Effector memory CD4-positive, alpha-beta T cell (primary cell): ENCODE data around the gene FBXO34.

Experiments
- DNase-seq, 3 donors: peaks; one replicate each; pipeline ENCODE4 v3.0.0-alpha.2; 2020
- H3K27ac ChIP-seq: 2 replicates; pipeline ENCODE4 v1.7.0; 2013; ENCODE audit warnings: mild to moderate bottlenecking, low read length, moderate library complexity; ENCODE audit not compliant: insufficient read depth, poor library complexity, severe bottlenecking
- H3K27me3 ChIP-seq: replicated peaks from 2 replicates; pipeline ENCODE4 v1.7.0; 2013; ENCODE audit warnings: mild to moderate bottlenecking, low read length; ENCODE audit not compliant: insufficient read depth, control insufficient read depth, poor library complexity, severe bottlenecking
- H3K36me3 ChIP-seq: 2 replicates; pipeline ENCODE4 v1.7.0; 2013; ENCODE audit warnings: mild to moderate bottlenecking, low read length, moderate library complexity; ENCODE audit not compliant: control insufficient read depth, insufficient read depth
- H3K4me1 ChIP-seq: 2 replicates; pipeline ENCODE4 v1.7.0; 2013; ENCODE audit warnings: low read length, mild to moderate bottlenecking; ENCODE audit not compliant: control insufficient read depth, insufficient read depth, poor library complexity, severe bottlenecking
- H3K4me3 ChIP-seq: 2 replicates; pipeline ENCODE4 v1.7.0; 2013; ENCODE audit warnings: low read length, low read depth, mild to moderate bottlenecking; ENCODE audit not compliant: insufficient read depth, poor library complexity, severe bottlenecking
- H3K9me3 ChIP-seq: 2 replicates; pipeline ENCODE4 v1.7.0; 2013; ENCODE audit warnings: mild to moderate bottlenecking, low read length, moderate library complexity; ENCODE audit not compliant: control insufficient read depth

The FBXO34 gene

GRCh38 chr14:55271572-55272298, 514 bp downstream of the FBXO34 start:
- Histone ChIP-seq H3K4me3 (peak overlapping the region; percentile 96), H3K4me1 (peaks cover 8% of the 10 kb centered on the region), H3K27me3 (no peaks in the 10 kb centered on the region), H3K36me3 (no peaks in the 10 kb centered on the region), H3K27ac (peak overlapping the region; percentile 83), H3K9me3 (no peaks in the 10 kb centered on the region)
- DNase-seq = peak; percentile 39 to 60 (median 41)

DNA sequence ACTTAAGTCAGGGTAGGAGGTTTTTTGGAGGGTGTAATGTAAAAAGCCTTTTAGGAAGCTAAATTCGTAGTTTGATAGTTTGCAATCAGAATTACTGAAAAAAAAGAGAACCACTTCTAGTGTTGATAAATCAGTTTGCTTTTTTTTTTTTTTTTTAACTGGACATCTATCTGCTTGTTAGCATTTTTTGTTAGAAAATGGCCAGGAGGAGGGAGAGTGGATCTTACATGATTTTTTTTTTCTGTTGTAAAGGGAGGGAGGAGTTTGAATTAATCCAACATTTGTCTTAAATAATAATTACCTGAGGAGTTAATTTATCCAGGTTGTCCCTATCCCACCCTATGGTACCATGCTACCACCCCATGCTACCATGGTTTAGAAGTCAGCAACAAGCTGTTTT, 1.2 kb downstream of the FBXO34 start:
- Histone ChIP-seq H3K4me1 (peaks cover 8% of the 10 kb centered on the region), H3K36me3 (no peaks in the 10 kb centered on the region), H3K4me3 (peak overlapping the region; percentile 96), H3K9me3 (no peaks in the 10 kb centered on the region), H3K27me3 (no peaks in the 10 kb centered on the region), H3K27ac (no peak overlapping the region)
- no peak for DNase-seq

GRCh38 chr14:55272922-55273321, 1.7 kb downstream of the FBXO34 start:
- Histone ChIP-seq H3K27me3 (no peaks in the 10 kb centered on the region), H3K27ac (no peak overlapping the region), H3K36me3 (no peaks in the 10 kb centered on the region), H3K4me3 (peak overlapping the region; percentile 96), H3K4me1 (peaks cover 8% of the 10 kb centered on the region), H3K9me3 (no peaks in the 10 kb centered on the region)
- no peak for DNase-seq

- no peaks in the 10 kb centered on the region for H3K36me3 ChIP-seq
- H3K4me3 ChIP-seq = no peak overlapping the region
- H3K4me1 ChIP-seq = peaks cover 8% of the 10 kb centered on the region
- no peaks in the 10 kb centered on the region for H3K9me3 ChIP-seq
- no peak for DNase-seq
- H3K27ac ChIP-seq = no peak overlapping the region
- no peaks in the 10 kb centered on the region for H3K27me3 ChIP-seq
Observed at GRCh38 chr14:55274146-55274545, 2.9 kb downstream of the FBXO34 start.

DNA sequence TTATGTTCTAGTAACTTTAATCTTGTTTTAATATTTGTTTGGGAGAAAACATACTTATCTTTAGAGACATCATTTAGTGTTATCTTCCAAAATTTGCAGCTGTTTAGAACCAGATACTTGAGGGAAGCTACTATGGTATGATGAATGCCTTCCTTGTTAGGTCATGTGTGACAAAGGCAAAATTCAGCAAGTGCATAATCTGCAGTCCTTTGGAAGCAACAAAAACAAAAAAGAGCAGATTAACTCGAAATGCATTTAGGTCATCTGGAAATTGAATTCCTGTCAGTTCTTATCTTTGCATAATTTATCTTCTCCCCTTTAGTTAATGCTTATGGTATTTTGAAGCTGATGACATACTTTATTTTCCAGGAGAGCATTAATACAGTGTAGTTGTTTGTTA, 3.5 kb downstream of the FBXO34 start:
- H3K9me3 ChIP-seq = no peaks in the 10 kb centered on the region
- no peak overlapping the region for H3K27ac ChIP-seq
- H3K36me3 ChIP-seq = no peaks in the 10 kb centered on the region
- no peak for DNase-seq
- no peak overlapping the region for H3K4me3 ChIP-seq
- H3K4me1 ChIP-seq = peaks cover 8% of the 10 kb centered on the region
- H3K27me3 ChIP-seq = no peaks in the 10 kb centered on the region

DNA sequence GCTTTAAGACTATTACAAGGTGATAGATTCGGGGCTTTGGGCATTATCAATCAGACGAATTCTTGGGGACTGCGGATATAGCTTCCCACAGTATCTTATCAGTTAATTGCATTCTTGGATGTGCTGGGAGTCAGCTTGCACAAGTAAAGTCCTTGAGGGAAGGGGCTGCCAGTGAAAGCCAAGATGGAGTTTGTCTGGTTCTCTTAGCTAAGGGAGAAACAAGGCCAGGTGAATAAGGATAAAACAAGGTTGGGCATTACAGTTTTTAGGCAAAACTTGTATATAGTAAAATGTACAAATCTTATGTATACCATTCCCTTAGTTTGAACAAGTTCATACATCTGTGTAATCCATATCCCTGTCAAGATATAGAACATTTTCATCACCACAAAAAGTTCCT, 5.5 kb downstream of the FBXO34 start:
- DNase-seq = no peak
- Histone ChIP-seq H3K4me1 (peaks cover 8% of the 10 kb centered on the region), H3K27ac (no peak overlapping the region), H3K4me3 (no peak overlapping the region), H3K9me3 (no peaks in the 10 kb centered on the region), H3K36me3 (no peaks in the 10 kb centered on the region), H3K27me3 (no peaks in the 10 kb centered on the region)

GRCh38 chr14:55277972-55278740, 6.9 kb downstream of the FBXO34 start:
- no peaks in the 10 kb centered on the region for H3K4me1 ChIP-seq
- no peak overlapping the region for H3K4me3 ChIP-seq
- no peaks in the 10 kb centered on the region for H3K9me3 ChIP-seq
- no peak overlapping the region for H3K27ac ChIP-seq
- no peak for DNase-seq
- H3K36me3 ChIP-seq = no peaks in the 10 kb centered on the region
- no peaks in the 10 kb centered on the region for H3K27me3 ChIP-seq

DNA sequence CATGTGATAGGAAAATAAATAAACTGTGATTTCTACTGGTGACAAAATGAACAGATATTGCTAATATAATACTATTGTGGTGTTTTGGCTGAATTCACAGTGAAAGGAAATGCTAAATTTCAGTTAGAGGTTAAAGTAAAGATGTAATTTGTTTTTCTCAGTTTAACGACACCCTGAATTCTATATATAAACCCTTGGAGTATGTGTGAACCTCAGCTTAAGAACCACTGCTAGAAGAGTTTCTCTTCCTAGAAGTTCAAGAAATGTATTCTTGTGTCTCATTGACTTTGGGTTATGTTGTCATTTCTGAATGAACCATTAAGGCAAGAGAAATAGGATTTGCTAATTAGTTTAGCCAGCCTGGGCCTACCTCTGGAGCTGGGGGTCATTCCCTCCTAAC, 8.2 kb downstream of the FBXO34 start:
- Histone ChIP-seq H3K27me3 (no peaks in the 10 kb centered on the region), H3K4me3 (no peak overlapping the region), H3K27ac (no peak overlapping the region), H3K4me1 (no peaks in the 10 kb centered on the region), H3K9me3 (no peaks in the 10 kb centered on the region), H3K36me3 (no peaks in the 10 kb centered on the region)
- no peak for DNase-seq

- Histone ChIP-seq H3K27ac (no peak overlapping the region), H3K9me3 (no peaks in the 10 kb centered on the region)
Observed at GRCh38 chr14:55281316-55281839, 10.2 kb downstream of the FBXO34 start.

GRCh38 chr14:55285048-55285652, 13.9 kb downstream of the FBXO34 start:
- Histone ChIP-seq H3K4me1 (no peaks in the 10 kb centered on the region), H3K4me3 (no peak overlapping the region), H3K27ac (no peak overlapping the region), H3K27me3 (no peaks in the 10 kb centered on the region), H3K36me3 (no peaks in the 10 kb centered on the region), H3K9me3 (no peaks in the 10 kb centered on the region)
- no peak for DNase-seq

More at GRCh38 chr14:55281316-55281839, 10.2 kb downstream of the FBXO34 start:
- no peaks in the 10 kb centered on the region for H3K27me3 ChIP-seq
- H3K36me3 ChIP-seq = no peaks in the 10 kb centered on the region
- no peak overlapping the region for H3K4me3 ChIP-seq
- no peaks in the 10 kb centered on the region for H3K4me1 ChIP-seq
- DNase-seq = no peak
